ENCODE data around the gene EMC6.
A peak's percentile ranks its signal among the peaks of the same experiment; 100 is the strongest.

EMC6 gene

DNA sequence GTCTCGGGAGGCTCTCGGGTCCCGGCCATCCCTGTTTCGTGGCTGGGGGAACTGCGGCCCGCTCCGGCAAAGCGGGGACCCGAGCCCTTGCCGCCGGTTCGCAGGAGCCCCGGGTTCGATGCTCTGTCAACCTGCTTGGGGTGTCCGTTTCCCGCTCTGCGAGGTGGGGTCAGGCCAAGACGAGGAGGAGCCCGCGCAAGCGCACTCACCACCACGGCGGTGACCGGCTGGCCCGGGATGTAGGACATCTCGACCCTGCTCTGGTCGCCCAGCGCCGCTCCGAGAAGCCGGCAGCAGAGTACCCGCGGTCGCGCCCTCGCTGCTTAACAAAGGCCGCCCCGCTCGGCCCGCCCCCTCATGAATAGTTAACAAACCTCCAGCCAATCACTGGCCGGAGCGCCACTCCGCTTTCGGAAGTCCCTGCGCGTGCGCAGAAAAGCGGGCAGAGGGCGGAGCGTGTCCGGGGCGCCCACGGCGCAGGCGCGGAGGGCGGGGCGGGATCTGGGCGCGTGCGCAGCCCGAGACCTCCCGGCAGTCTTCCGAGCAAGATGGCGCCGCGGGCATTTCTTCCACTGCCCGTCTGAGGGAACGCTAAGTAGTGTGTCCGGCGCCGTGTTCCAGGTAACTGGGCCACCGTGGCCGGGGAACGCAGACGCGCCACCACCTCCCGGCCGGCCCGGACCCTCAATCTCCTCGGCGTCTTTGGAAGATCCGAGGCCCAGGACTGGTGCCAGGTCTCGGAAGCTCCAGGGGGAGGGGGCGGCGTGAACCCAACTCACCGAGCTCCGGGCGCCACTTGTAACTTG is at the start of gene EMC6, which contains the start of gene TAX1BP3:
Gene EMC6 (plus strand): TSS at position 534 of the 806 bp plus-strand sequence. CDS start 335 bp downstream, outside the sequence.
Gene TAX1BP3 (minus strand): TSS at position 300 of the 806 bp plus-strand sequence. CDS start 52 bp downstream, at position 248.
- no peaks in the 10 kb centered on the region for H3K27me3 ChIP-seq (ENCODE audit: control insufficient read depth, insufficient read depth, low read length)
- peak within 1 kb of the TSS; percentile 81 for H3K9ac ChIP-seq (ENCODE audit: low read length)

DNA sequence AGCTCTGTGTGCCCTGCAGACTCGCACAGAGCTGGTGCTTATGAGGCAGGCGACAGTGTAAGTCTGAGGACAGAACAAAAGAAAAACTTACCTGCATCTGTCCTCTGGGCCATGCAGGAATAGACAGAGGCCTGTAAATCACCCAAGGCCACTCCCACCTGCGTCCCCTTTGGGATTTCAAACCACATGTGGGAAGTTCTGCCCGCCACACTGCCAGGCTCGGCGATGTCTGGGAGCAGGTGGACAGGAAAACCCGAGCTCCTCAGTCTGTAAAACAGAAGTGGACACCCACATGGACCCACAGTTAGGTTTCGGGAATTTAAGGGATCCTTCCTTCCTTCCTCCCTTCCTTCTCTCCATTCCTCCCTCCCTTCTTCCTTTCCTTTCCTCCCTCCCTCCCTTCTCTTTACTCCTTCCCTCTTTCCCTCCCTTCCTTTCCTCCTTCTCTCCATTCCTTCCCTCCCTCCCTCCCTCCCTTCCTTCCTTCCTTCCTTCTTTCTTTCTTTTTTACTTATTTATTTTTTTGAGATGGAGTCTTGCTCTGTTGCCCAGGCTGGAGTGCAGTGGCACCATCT is 47.4 kb upstream of the EMC6 start:
- Histone ChIP-seq H3K27me3 (ENCODE audit: control insufficient read depth, insufficient read depth, low read length) (no peaks in the 10 kb centered on the region), H3K9ac (ENCODE audit: low read length) (no peak overlapping the region), H3K36me3 (ENCODE audit: control insufficient read depth, insufficient read depth, low read length) (peaks cover 5% of the 10 kb centered on the region), H3K4me3 (ENCODE audit: low read length) (no peak overlapping the region), H3K9me3 (ENCODE audit: control insufficient read depth, low read length) (no peaks in the 10 kb centered on the region), H3K4me1 (ENCODE audit: control insufficient read depth, insufficient read depth, low read length) (no peaks in the 10 kb centered on the region)

More for the DNA sequence above, at the start of gene EMC6, which contains the start of gene TAX1BP3:
- peak within 1 kb of the TSS; percentile 89 for H3K4me3 ChIP-seq (ENCODE audit: low read length)
- no peaks in the 10 kb centered on the region for H3K9me3 ChIP-seq (ENCODE audit: control insufficient read depth, low read length)
- peaks cover 10% of the 10 kb centered on the region for H3K36me3 ChIP-seq (ENCODE audit: control insufficient read depth, insufficient read depth, low read length)
- peaks cover 24% of the 10 kb centered on the region for H3K4me1 ChIP-seq (ENCODE audit: control insufficient read depth, insufficient read depth, low read length)

DNA sequence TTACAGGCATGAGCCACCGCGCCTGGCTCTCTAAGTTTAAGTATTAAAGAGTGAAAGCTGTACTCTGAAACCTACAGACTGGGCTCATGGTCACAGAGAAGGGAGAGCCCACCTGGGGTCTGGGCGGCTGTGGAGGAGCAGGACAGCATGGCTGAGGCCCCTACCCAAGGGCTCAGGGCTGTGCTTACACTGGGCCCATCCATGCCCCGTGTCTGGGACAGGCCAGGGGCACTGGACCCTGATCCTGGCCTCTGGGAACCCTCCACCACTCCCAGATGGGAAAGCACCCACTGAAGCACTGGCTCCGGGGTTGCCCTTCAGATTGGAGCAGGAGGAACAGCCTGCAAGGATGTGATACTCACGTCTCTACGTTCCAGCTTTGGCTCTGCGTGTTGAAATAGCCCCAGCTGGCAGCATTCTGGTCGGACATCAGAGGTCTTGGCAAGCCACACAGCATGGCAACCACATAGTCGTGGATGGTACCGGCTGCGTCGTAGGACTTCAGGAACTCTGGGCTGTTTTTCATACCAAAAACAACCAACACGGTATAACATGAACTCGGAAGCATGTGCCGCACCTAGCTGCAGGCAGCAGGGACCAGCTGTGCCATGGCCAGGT is 45.5 kb upstream of the EMC6 start:
- no peaks in the 10 kb centered on the region for H3K9me3 ChIP-seq (ENCODE audit: control insufficient read depth, low read length)
- no peaks in the 10 kb centered on the region for H3K27me3 ChIP-seq (ENCODE audit: control insufficient read depth, insufficient read depth, low read length)
- H3K36me3 ChIP-seq (ENCODE audit: control insufficient read depth, insufficient read depth, low read length) = peaks cover 4% of the 10 kb centered on the region
- no peaks in the 10 kb centered on the region for H3K4me1 ChIP-seq (ENCODE audit: control insufficient read depth, insufficient read depth, low read length)
- H3K9ac ChIP-seq (ENCODE audit: low read length) = no peak overlapping the region
- no peak overlapping the region for H3K4me3 ChIP-seq (ENCODE audit: low read length)

DNA sequence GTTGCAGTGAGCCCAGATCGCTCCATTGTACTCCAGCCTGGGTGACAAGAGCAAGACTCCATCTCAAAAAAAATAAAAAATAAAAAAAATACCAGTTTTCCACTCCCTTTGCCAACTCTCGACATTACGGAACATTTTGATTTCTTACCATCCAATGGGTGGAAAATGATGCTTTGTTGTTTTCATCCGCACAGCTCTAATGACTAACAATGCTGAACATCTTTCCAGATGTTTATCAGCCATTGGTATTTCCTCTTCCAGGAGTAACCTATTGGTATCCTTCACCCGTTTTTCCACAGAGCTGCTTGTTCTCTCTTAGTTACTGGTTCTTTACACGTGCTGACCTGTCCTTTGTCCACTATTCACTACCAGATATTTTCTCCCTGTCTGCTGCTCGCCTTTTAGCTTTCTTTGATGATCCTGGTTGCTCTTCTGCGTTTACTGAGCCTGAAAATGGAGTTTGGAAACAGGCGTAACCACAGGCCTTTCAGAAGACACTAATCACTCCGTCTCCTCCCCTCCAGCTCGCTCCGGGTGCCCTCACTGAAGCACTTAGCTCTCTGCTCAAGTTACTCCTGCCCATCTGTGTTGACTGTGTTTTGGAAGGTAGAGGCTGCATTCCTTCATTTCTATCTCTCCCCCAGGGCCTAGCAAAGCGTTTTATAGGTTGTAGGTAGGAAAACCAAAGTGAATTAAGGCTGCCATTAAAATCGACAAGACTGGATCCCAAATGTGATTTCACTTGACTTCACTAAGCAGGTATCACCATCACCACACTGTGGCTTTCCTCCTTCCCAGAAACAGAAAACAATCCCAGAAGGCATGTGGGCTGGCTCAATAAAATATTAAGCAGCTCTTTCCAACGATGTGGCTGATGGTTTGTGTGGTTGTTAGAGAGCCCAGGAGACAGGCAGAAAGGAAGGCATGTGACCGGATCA is 41.5 kb upstream of the EMC6 start:
- Histone ChIP-seq H3K36me3 (ENCODE audit: control insufficient read depth, insufficient read depth, low read length) (peaks cover 9% of the 10 kb centered on the region), H3K9ac (ENCODE audit: low read length) (no peak overlapping the region), H3K4me1 (ENCODE audit: control insufficient read depth, insufficient read depth, low read length) (no peaks in the 10 kb centered on the region), H3K27me3 (ENCODE audit: control insufficient read depth, insufficient read depth, low read length) (no peaks in the 10 kb centered on the region), H3K4me3 (ENCODE audit: low read length) (no peak overlapping the region), H3K9me3 (ENCODE audit: control insufficient read depth, low read length) (no peaks in the 10 kb centered on the region)

- Histone ChIP-seq H3K36me3 (ENCODE audit: control insufficient read depth, insufficient read depth, low read length) (peaks cover 14% of the 10 kb centered on the region), H3K9ac (ENCODE audit: low read length) (no peak overlapping the region), H3K4me3 (ENCODE audit: low read length) (no peak overlapping the region), H3K4me1 (ENCODE audit: control insufficient read depth, insufficient read depth, low read length) (no peaks in the 10 kb centered on the region), H3K9me3 (ENCODE audit: control insufficient read depth, low read length) (no peaks in the 10 kb centered on the region), H3K27me3 (ENCODE audit: control insufficient read depth, insufficient read depth, low read length) (no peaks in the 10 kb centered on the region)
These were observed 40.8 kb upstream of the EMC6 start for GRCh38 chr17:3627769-3628167.

GRCh38 chr17:3630781-3631180 is 37.8 kb upstream of the EMC6 start:
- Histone ChIP-seq H3K9me3 (ENCODE audit: control insufficient read depth, low read length) (no peaks in the 10 kb centered on the region), H3K9ac (ENCODE audit: low read length) (no peak overlapping the region), H3K36me3 (ENCODE audit: control insufficient read depth, insufficient read depth, low read length) (peaks cover 10% of the 10 kb centered on the region), H3K4me1 (ENCODE audit: control insufficient read depth, insufficient read depth, low read length) (peaks cover 3% of the 10 kb centered on the region), H3K4me3 (ENCODE audit: low read length) (no peak overlapping the region), H3K27me3 (ENCODE audit: control insufficient read depth, insufficient read depth, low read length) (no peaks in the 10 kb centered on the region)

- H3K9me3 ChIP-seq (ENCODE audit: control insufficient read depth, low read length) = no peaks in the 10 kb centered on the region
- H3K4me1 ChIP-seq (ENCODE audit: control insufficient read depth, insufficient read depth, low read length) = peaks cover 3% of the 10 kb centered on the region
- H3K27me3 ChIP-seq (ENCODE audit: control insufficient read depth, insufficient read depth, low read length) = no peaks in the 10 kb centered on the region
- H3K4me3 ChIP-seq (ENCODE audit: low read length) = no peak overlapping the region
- peaks cover 10% of the 10 kb centered on the region for H3K36me3 ChIP-seq (ENCODE audit: control insufficient read depth, insufficient read depth, low read length)
- no peak overlapping the region for H3K9ac ChIP-seq (ENCODE audit: low read length)
These were observed 36.3 kb upstream of the EMC6 start for GRCh38 chr17:3632287-3632686.

GRCh38 chr17:3635474-3636153 is 33.0 kb upstream of the EMC6 start:
- Histone ChIP-seq H3K27me3 (ENCODE audit: control insufficient read depth, insufficient read depth, low read length) (no peaks in the 10 kb centered on the region), H3K4me1 (ENCODE audit: control insufficient read depth, insufficient read depth, low read length) (peaks cover 3% of the 10 kb centered on the region), H3K36me3 (ENCODE audit: control insufficient read depth, insufficient read depth, low read length) (peaks cover 4% of the 10 kb centered on the region), H3K9ac (ENCODE audit: low read length) (peak overlapping the region; percentile 85), H3K4me3 (ENCODE audit: low read length) (peak overlapping the region; percentile 74), H3K9me3 (ENCODE audit: control insufficient read depth, low read length) (no peaks in the 10 kb centered on the region)

DNA sequence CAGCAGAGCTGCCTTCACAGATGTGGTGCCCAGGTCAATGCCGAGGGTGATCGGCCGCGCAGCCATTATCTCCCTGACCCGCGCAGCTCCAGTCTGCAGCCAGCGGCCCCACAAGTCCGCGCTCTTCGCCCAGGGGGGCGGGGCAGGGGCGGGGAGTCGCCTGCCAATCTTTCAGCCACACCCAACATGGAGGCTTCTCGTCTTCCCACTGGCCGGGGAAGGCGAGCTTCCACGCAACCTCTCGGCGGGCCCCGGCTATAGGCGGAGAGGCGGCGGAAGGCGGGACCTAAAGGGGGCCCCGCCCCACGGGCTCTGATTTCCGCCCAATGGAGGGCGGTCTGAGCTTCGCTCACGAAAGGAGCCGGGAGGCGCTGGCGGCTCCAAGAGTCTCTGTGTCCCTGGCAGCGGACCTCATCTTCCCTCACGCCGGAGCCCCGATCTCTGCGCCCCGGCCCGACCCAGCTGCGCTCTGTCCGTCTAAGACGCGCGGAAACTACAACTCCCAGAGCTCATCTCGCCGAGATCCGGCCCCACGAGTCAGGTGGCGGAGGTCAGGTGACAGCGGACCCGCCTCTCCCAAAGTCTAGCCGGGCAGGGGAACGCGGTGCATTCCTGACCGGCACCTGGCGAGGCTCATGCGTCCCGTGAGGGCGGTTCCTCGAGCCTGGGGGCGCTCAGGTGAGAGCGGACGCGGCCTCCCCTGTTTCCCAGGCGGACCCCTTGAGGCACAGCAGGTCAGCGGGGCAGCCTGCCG is 32.3 kb upstream of the EMC6 start, which contains the start of the genes CTNS and SHPK:
Gene CTNS (plus strand): TSS at position 607 of the 754 bp plus-strand sequence. CDS start 3,447 bp downstream, outside the sequence.
Gene SHPK (minus strand): TSS at position 97 of the 754 bp plus-strand sequence. CDS start 31 bp downstream, at position 66.
- peak within 1 kb of the TSS; percentile 85 for H3K9ac ChIP-seq (ENCODE audit: low read length)
- no peaks in the 10 kb centered on the region for H3K9me3 ChIP-seq (ENCODE audit: control insufficient read depth, low read length)
- H3K4me1 ChIP-seq (ENCODE audit: control insufficient read depth, insufficient read depth, low read length) = peaks cover 3% of the 10 kb centered on the region
- no peaks in the 10 kb centered on the region for H3K27me3 ChIP-seq (ENCODE audit: control insufficient read depth, insufficient read depth, low read length)
- H3K4me3 ChIP-seq (ENCODE audit: low read length) = peak within 1 kb of the TSS; percentile 74
- peaks cover 4% of the 10 kb centered on the region for H3K36me3 ChIP-seq (ENCODE audit: control insufficient read depth, insufficient read depth, low read length)

GRCh38 chr17:3636908-3637373 is 31.7 kb upstream of the EMC6 start:
- H3K36me3 ChIP-seq (ENCODE audit: control insufficient read depth, insufficient read depth, low read length) = peaks cover 4% of the 10 kb centered on the region
- H3K9ac ChIP-seq (ENCODE audit: low read length) = peak overlapping the region; percentile 85
- no peaks in the 10 kb centered on the region for H3K27me3 ChIP-seq (ENCODE audit: control insufficient read depth, insufficient read depth, low read length)
- peaks cover 7% of the 10 kb centered on the region for H3K4me1 ChIP-seq (ENCODE audit: control insufficient read depth, insufficient read depth, low read length)
- H3K4me3 ChIP-seq (ENCODE audit: low read length) = peak overlapping the region; percentile 74
- no peaks in the 10 kb centered on the region for H3K9me3 ChIP-seq (ENCODE audit: control insufficient read depth, low read length)

Data from mucosa of stomach (tissue), 1 donor.